IPS-18c (cell line): ENCODE results near the gene MRPS11.

Source experiments
- H3K4me3 ChIP-seq: 2 replicates; pipeline ENCODE4 v1.7.0; 2013; ENCODE audit warnings: low read depth, mild to moderate bottlenecking, low read length, moderate library complexity; ENCODE audit not compliant: insufficient read depth
- H3K9me3 ChIP-seq: one replicate; pipeline ENCODE4 v1.6.1; 2013; ENCODE audit warnings: mild to moderate bottlenecking, low read length, moderate library complexity; ENCODE audit not compliant: control insufficient read depth, insufficient read depth

MRPS11 gene

GRCh38 chr15:88479169-88479568 is 11.7 kb downstream of the MRPS11 start:
- Histone ChIP-seq H3K4me3 (no peak overlapping the region), H3K9me3 (peaks cover 2% of the 10 kb centered on the region)

GRCh38 chr15:88480981-88481380 is 13.5 kb downstream of the MRPS11 start:
- Histone ChIP-seq H3K9me3 (peaks cover 1% of the 10 kb centered on the region), H3K4me3 (no peak overlapping the region)

- Histone ChIP-seq H3K9me3 (no peaks in the 10 kb centered on the region), H3K4me3 (no peak overlapping the region)
Measured at GRCh38 chr15:88482263-88482662, 14.8 kb downstream of the MRPS11 start.

- Histone ChIP-seq H3K9me3 (no peaks in the 10 kb centered on the region), H3K4me3 (no peak overlapping the region)
Measured at GRCh38 chr15:88484682-88485331, 17.3 kb downstream of the MRPS11 start.

GRCh38 chr15:88487178-88487795 is 19.8 kb downstream of the MRPS11 start:
- Histone ChIP-seq H3K4me3 (no peak overlapping the region), H3K9me3 (peaks cover 2% of the 10 kb centered on the region)

- no peak overlapping the region for H3K4me3 ChIP-seq
Measured at GRCh38 chr15:88487796-88488523, 20.5 kb downstream of the MRPS11 start.

GRCh38 chr15:88489321-88489720 is 21.8 kb downstream of the MRPS11 start:
- Histone ChIP-seq H3K9me3 (peaks cover 2% of the 10 kb centered on the region), H3K4me3 (no peak overlapping the region)

More at GRCh38 chr15:88487796-88488523, 20.5 kb downstream of the MRPS11 start:
- H3K9me3 ChIP-seq = peaks cover 2% of the 10 kb centered on the region

GRCh38 chr15:88490036-88490435 is 22.5 kb downstream of the MRPS11 start:
- Histone ChIP-seq H3K9me3 (peaks cover 2% of the 10 kb centered on the region), H3K4me3 (no peak overlapping the region)

GRCh38 chr15:88491158-88491557 is 23.6 kb downstream of the MRPS11 start:
- Histone ChIP-seq H3K9me3 (peaks cover 2% of the 10 kb centered on the region), H3K4me3 (no peak overlapping the region)

GRCh38 chr15:88493844-88494243 is 26.3 kb downstream of the MRPS11 start:
- Histone ChIP-seq H3K4me3 (no peak overlapping the region), H3K9me3 (peaks cover 2% of the 10 kb centered on the region)

GRCh38 chr15:88497109-88497765 is 29.7 kb downstream of the MRPS11 start:
- H3K9me3 ChIP-seq = no peaks in the 10 kb centered on the region
- no peak overlapping the region for H3K4me3 ChIP-seq

GRCh38 chr15:88498996-88499395 is 31.5 kb downstream of the MRPS11 start:
- Histone ChIP-seq H3K9me3 (no peaks in the 10 kb centered on the region), H3K4me3 (no peak overlapping the region)

- Histone ChIP-seq H3K4me3 (no peak overlapping the region), H3K9me3 (no peaks in the 10 kb centered on the region)
Measured at GRCh38 chr15:88504445-88504844, 36.9 kb downstream of the MRPS11 start.

- Histone ChIP-seq H3K9me3 (no peaks in the 10 kb centered on the region), H3K4me3 (no peak overlapping the region)
Measured at GRCh38 chr15:88505721-88506120, 38.2 kb downstream of the MRPS11 start.

GRCh38 chr15:88506628-88507027 is 39.1 kb downstream of the MRPS11 start:
- Histone ChIP-seq H3K4me3 (no peak overlapping the region), H3K9me3 (no peaks in the 10 kb centered on the region)

GRCh38 chr15:88509321-88509720 is 41.8 kb downstream of the MRPS11 start:
- H3K9me3 ChIP-seq = no peaks in the 10 kb centered on the region
- no peak overlapping the region for H3K4me3 ChIP-seq

- H3K4me3 ChIP-seq = no peak overlapping the region
- no peaks in the 10 kb centered on the region for H3K9me3 ChIP-seq
Measured at GRCh38 chr15:88509964-88510363, 42.5 kb downstream of the MRPS11 start.

GRCh38 chr15:88511161-88511560 is 43.7 kb downstream of the MRPS11 start:
- H3K9me3 ChIP-seq = no peaks in the 10 kb centered on the region
- H3K4me3 ChIP-seq = no peak overlapping the region
